Measurements from ENCODE around the gene C2orf15. TPM values are rescaled to one million over a fixed set of nuclear protein-coding genes. Genes with fewer than 3 reads are reported as not detected.

Gene C2orf15
- total and polyA plus RNA-seq, 9 of the 15 experiments (the other 6 are each of a cell fraction or from before 2014, with no cell fraction given), result 0.04 to 0.27 (median 0.15) TPM; not detected in 1

DNA sequence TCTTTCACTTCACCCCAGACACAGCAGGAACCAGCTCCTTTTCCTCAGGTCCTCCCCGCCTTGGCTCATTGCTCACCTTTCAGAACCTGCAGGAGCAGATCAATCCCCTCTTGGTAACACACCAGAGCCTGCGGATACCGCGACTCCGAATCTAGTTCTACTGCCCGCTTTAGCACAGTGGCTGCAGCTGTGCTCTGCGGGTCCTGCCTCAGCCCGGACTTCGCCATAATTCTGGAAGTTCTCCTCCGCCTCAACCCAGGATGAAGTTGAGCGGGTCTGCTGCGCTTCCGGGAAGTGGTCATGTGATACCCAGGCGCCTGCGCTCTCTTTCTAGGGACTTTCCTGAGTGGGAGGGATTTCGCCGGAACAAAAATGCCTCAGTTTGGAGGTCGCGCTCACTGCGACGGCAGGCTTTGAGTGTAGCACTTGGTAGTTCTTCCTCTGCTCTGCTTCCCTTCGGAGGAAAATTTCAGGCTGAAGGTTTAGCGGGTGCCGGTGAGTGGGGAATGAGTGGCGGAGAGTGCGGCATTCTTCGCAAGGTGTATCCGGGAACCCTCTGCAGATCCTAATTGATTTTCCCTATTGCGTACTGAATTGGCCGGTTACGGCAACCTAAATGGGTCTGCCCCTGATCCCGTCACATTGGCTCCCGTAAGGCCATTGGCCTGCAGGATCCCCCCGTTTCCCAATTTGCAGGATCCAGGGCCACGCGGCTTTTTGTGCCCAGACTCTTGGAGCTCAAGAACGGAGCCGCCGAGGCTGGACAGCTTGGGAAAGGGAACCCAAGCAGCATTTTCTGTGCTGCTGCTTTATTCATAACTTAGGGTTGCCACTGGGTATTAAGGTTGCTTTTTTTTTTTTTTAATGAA lies 39.5 kb downstream of the C2orf15 start, which contains the start of the genes MITD1 and MRPL30 (continued):
- TF ChIP-seq GTF2F1 (IDR thresholded peaks at IDR 0.05; ENCODE audit: low read depth, low read length) (peak; percentile 90; the same call in 1 of the 2 replicates), SMARCA4 (IDR thresholded peaks at IDR 0.05) (no peak), ELF4 (CRISPR knock-in tag; IDR thresholded peaks at IDR 0.05) (0 out of 2 replicates have a peak, but pooled peaks have one; percentile 35), NONO (IDR thresholded peaks at IDR 0.05; ENCODE audit: low read depth in 2 of 2, low read length in 1 of 2) (peak; percentile 74 to 79; a peak in 3 of 4 replicates), DPF2 (IDR thresholded peaks at IDR 0.05) (no peak), NFE2 (IDR thresholded peaks at IDR 0.05; ENCODE audit: low read depth) (0 out of 2 replicates have a peak, but pooled peaks have one; percentile 7), HNRNPH1 (optimal IDR thresholded peaks at IDR 0.05; ENCODE audit: low read depth, low read length) (no peak), MED1 (CRISPR knock-in tag; IDR thresholded peaks at IDR 0.05; ENCODE audit: borderline replicate concordance) (no peak), KLF16 (IDR thresholded peaks at IDR 0.05) (no peak), ZNF766 (CRISPR knock-in tag; conservative IDR thresholded peaks at IDR 0.05) (no peak), LARP7 (IDR thresholded peaks at IDR 0.05) (no peak), FOXP1 (CRISPR knock-in tag; IDR thresholded peaks at IDR 0.05) (no peak), PRMT5 (CRISPR knock-in tag; IDR thresholded peaks at IDR 0.05) (no peak), DNMT1 (IDR thresholded peaks at IDR 0.05) (no peak), ETS2 (tag; IDR thresholded peaks at IDR 0.05; ENCODE audit: borderline replicate concordance, poor library complexity, severe bottlenecking) (no peak), ZNF124 (CRISPR knock-in tag; IDR thresholded peaks at IDR 0.05) (no peak), PURB (CRISPR knock-in tag; IDR thresholded peaks at IDR 0.05; ENCODE audit: low read depth) (no peak)
- TF ChIP-seq, protein P1, sequence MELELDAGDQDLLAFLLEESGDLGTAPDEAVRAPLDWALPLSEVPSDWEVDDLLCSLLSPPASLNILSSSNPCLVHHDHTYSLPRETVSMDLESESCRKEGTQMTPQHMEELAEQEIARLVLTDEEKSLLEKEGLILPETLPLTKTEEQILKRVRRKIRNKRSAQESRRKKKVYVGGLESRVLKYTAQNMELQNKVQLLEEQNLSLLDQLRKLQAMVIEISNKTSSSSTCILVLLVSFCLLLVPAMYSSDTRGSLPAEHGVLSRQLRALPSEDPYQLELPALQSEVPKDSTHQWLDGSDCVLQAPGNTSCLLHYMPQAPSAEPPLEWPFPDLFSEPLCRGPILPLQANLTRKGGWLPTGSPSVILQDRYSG (tag; conservative IDR thresholded peaks at IDR 0.05; ENCODE audit: low read depth), result no peak
- TF ChIP-seq, protein P2, sequence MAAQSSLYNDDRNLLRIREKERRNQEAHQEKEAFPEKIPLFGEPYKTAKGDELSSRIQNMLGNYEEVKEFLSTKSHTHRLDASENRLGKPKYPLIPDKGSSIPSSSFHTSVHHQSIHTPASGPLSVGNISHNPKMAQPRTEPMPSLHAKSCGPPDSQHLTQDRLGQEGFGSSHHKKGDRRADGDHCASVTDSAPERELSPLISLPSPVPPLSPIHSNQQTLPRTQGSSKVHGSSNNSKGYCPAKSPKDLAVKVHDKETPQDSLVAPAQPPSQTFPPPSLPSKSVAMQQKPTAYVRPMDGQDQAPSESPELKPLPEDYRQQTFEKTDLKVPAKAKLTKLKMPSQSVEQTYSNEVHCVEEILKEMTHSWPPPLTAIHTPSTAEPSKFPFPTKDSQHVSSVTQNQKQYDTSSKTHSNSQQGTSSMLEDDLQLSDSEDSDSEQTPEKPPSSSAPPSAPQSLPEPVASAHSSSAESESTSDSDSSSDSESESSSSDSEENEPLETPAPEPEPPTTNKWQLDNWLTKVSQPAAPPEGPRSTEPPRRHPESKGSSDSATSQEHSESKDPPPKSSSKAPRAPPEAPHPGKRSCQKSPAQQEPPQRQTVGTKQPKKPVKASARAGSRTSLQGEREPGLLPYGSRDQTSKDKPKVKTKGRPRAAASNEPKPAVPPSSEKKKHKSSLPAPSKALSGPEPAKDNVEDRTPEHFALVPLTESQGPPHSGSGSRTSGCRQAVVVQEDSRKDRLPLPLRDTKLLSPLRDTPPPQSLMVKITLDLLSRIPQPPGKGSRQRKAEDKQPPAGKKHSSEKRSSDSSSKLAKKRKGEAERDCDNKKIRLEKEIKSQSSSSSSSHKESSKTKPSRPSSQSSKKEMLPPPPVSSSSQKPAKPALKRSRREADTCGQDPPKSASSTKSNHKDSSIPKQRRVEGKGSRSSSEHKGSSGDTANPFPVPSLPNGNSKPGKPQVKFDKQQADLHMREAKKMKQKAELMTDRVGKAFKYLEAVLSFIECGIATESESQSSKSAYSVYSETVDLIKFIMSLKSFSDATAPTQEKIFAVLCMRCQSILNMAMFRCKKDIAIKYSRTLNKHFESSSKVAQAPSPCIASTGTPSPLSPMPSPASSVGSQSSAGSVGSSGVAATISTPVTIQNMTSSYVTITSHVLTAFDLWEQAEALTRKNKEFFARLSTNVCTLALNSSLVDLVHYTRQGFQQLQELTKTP (IDR thresholded peaks at IDR 0.05; ENCODE audit: low read depth in 1 of 2, partially characterized antibody in 2 of 2), result peak; percentile 54 to 77
- TF ChIP-seq, protein P3, sequence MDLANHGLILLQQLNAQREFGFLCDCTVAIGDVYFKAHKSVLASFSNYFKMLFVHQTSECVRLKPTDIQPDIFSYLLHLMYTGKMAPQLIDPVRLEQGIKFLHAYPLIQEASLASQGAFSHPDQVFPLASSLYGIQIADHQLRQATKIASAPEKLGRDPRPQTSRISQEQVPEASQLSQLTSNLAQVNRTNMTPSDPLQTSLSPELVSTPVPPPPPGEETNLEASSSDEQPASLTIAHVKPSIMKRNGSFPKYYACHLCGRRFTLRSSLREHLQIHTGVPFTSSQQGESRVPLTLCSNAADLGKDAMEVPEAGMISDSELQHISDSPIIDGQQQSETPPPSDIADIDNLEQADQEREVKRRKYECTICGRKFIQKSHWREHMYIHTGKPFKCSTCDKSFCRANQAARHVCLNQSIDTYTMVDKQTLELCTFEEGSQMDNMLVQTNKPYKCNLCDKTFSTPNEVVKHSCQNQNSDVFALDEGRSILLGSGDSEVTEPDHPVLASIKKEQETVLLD (IDR thresholded peaks at IDR 0.05), result peak; percentile 84
